ENCODE results near the gene RNLS.

DNA sequence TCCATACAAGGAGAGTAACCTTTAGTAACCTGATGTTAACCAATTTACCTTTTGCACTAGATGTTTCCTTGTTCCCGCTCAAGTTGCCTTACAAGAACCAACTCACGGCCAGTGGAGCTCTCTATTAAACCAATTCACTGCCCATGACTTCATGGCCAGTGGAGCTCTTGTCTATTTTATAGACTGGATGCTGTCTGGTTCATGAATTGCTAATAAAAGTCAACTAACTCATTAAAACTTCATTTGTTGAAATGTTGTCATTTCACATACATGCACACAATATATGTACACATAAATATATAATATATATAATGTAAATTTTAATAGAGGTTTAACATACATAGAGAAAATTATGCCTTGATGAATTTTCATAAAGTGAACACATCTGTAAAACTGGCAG is 216.3 kb downstream of the RNLS start:
- TF ChIP-seq, protein P1, sequence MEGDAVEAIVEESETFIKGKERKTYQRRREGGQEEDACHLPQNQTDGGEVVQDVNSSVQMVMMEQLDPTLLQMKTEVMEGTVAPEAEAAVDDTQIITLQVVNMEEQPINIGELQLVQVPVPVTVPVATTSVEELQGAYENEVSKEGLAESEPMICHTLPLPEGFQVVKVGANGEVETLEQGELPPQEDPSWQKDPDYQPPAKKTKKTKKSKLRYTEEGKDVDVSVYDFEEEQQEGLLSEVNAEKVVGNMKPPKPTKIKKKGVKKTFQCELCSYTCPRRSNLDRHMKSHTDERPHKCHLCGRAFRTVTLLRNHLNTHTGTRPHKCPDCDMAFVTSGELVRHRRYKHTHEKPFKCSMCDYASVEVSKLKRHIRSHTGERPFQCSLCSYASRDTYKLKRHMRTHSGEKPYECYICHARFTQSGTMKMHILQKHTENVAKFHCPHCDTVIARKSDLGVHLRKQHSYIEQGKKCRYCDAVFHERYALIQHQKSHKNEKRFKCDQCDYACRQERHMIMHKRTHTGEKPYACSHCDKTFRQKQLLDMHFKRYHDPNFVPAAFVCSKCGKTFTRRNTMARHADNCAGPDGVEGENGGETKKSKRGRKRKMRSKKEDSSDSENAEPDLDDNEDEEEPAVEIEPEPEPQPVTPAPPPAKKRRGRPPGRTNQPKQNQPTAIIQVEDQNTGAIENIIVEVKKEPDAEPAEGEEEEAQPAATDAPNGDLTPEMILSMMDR (IDR thresholded peaks at IDR 0.05), result no peak
- TF ChIP-seq POLR2A (IDR thresholded peaks at IDR 0.05), result no peak
